Tibial nerve (tissue), 3 donors: ENCODE data around the gene NAXE.

Source experiments
- POLR2A ChIP-seq, 2 donors: fragments of 450-650 bp; IDR thresholded peaks; one replicate each; pipeline ENCODE4 v1.6.1; 2017; ENCODE audit warnings: antibody characterized with exemption in 2 of 2, mild to moderate bottlenecking in 2 of 2, moderate library complexity in 2 of 2
- TF ChIP-seq, protein P1 (sequence below), 5 experiments: fragments of 200-600 bp in 3 of 5; fragments of 450-650 bp in 2 of 5; sonication (generic) in 3 of 5; IDR thresholded peaks; one replicate each; pipeline ENCODE4 v1.5.1; 2016 to 2019; ENCODE audit warnings: antibody characterized with exemption in 5 of 5, mild to moderate bottlenecking in 3 of 5, moderate library complexity in 2 of 5

GRCh38 chr1:156544592-156545102, 46.9 kb upstream of the NAXE start:
- TF ChIP-seq, protein P1, sequence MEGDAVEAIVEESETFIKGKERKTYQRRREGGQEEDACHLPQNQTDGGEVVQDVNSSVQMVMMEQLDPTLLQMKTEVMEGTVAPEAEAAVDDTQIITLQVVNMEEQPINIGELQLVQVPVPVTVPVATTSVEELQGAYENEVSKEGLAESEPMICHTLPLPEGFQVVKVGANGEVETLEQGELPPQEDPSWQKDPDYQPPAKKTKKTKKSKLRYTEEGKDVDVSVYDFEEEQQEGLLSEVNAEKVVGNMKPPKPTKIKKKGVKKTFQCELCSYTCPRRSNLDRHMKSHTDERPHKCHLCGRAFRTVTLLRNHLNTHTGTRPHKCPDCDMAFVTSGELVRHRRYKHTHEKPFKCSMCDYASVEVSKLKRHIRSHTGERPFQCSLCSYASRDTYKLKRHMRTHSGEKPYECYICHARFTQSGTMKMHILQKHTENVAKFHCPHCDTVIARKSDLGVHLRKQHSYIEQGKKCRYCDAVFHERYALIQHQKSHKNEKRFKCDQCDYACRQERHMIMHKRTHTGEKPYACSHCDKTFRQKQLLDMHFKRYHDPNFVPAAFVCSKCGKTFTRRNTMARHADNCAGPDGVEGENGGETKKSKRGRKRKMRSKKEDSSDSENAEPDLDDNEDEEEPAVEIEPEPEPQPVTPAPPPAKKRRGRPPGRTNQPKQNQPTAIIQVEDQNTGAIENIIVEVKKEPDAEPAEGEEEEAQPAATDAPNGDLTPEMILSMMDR (IDR thresholded peaks at IDR 0.05) = no peak
- TF ChIP-seq POLR2A (IDR thresholded peaks at IDR 0.05) = no peak
